SKM-1 treated with dmso at 0.1 percent for 144 hours (cell line): ENCODE data around the gene ATP6V0E2.
A peak's percentile ranks its signal among the peaks of the same experiment; 100 is the strongest.
"Not testable (repeated sequence)": the region's sequence is repeated elsewhere in the genome, so short reads cannot be mapped to it uniquely, and the experiment has no call there.

ENCODE experiments used
- DNase-seq: peaks from one replicate; lab custom pipeline; 2025; ENCODE audit not compliant: unreplicated experiment; lab: John Stamatoyannopoulos, UW

Gene ATP6V0E2

DNA sequence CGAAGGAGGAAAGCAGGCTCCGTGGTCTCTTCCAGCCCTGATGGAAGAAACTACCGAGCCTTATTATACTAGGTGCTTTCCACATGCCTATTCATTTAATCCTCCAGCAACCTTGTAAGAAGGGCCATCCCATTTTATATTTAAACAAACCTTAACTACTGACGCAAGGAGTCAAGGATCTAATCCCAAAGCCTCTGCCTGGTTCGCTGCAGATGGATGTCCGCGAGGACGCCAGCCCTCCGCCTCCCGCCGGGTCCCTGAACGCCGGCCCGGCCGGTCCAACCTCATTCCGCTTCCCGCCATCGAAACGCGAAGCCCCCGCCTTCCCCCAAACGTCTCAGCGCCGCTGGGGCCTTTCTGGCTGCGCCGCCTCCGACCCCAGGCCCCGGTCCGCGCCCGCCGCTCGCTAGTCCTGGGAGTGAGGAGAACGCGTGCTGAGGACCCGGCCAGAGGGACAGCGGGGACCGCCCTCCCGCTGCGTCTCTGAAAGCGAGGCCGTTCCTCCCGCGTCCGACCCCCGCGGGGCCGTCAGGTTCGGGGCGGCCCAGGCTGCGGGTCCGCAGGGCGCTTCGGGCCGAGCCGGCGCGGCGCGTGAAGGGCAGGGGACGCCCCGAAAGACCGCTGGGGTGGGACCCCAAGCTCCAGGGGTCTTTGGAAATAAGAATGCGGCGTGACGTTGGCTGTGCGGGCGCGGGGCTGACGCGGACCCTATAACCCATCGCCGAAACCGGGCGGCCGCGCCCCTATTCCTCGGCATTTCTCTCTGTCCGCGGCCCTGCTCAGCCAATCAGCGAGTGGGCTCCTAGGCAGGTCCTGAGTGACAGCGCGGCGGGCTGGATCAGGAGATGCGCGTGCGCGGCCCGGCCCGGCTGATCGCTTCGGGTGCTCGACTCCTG lies at the start of gene ATP6V0E2:
ATP6V0E2 (plus strand) TSS at position 896 of the 896 bp plus-strand sequence. CDS start 97 bp downstream, outside the sequence.
- DNase-seq: peak; percentile 59

- DNase-seq: no peak
Measured at GRCh38 chr7:149824301-149824741, 49.4 kb upstream of the ATP6V0E2 start.

DNA sequence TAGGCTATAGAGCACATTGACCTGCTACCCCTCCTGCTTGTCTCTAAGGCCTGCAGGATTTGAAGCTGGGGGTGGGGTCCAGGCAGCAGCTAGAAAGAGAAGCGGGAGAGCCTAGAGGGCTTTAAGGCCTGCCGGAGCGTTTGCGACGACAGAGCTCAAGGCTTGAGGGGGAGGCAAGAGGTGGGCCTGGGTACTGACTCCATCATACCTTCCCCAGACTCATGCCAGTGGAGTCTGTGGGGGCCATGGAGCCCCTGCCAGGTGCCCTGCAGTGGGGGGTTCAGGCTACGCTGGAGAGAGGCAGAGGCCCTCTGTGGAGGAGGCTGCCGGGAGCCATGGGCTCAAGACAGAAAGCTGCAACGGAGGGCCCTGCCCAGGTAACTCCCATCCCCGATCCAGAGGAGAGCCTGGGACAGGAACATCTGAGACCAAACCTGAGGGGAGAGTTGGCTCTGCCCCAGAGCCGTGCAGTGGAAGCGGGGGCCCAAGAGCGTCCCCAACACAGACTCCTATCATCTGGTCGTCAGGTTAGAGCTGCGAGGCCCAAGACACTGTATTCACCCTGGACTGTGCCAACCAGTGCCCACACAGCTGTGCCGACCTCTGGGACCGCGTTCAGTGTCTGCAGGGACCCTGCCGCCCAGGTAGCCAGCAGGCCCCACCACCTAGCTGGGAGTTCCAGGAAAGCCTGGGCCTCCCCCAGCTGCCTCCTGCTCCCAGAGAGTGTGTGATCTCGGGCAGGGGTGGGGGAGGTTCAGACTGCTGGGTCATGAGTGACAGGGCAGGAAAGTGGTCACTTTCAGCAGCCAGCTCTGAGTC lies 48.8 kb upstream of the ATP6V0E2 start:
- no peak for DNase-seq

GRCh38 chr7:149825567-149826343 lies 48.0 kb upstream of the ATP6V0E2 start:
- no peak for DNase-seq

GRCh38 chr7:149826344-149827088 lies 47.3 kb upstream of the ATP6V0E2 start:
- DNase-seq: no peak

DNA sequence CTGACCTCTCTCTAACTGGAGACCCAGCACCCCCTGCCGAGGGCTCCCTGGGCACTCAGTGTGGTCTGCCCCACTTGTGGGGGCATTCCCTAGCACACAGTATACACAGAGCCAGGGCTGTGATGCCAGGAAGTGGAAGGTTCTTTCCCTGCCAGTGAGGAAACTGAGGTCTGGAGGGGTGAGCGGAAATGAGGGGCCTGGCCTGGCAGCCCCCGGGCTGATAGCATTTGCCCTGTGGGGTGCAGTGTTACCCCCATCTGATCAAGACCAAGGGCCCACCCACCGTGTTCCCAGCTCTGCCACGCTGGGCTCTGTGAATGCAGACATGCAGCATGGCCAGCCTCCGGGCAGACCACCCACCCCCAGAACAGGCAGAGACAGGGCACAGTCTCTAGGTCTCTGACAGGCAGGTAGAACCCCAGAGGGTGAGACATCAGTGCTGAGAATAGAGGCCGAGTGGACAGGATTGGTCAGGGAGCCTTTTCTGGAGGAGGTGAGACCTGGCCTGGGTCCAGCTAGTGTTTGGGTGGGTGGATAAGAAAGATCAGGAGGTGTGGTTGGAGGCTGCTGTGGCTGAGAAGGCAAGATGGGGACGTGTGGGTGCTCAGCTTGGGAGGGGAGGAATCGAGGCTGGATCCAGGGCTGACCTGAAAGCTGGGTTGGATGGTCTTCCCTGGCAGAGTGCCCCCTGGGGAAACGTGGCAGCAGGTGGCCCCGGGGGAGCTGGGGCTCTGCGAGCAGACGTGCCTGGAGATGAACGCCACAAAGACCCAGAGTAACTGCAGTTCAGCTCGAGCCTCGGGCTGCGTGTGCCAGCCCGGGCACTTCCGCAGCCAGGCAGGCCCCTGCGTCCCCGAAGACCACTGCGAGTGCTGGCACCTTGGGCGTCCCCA lies 46.4 kb upstream of the ATP6V0E2 start:
- DNase-seq: no peak

DNA sequence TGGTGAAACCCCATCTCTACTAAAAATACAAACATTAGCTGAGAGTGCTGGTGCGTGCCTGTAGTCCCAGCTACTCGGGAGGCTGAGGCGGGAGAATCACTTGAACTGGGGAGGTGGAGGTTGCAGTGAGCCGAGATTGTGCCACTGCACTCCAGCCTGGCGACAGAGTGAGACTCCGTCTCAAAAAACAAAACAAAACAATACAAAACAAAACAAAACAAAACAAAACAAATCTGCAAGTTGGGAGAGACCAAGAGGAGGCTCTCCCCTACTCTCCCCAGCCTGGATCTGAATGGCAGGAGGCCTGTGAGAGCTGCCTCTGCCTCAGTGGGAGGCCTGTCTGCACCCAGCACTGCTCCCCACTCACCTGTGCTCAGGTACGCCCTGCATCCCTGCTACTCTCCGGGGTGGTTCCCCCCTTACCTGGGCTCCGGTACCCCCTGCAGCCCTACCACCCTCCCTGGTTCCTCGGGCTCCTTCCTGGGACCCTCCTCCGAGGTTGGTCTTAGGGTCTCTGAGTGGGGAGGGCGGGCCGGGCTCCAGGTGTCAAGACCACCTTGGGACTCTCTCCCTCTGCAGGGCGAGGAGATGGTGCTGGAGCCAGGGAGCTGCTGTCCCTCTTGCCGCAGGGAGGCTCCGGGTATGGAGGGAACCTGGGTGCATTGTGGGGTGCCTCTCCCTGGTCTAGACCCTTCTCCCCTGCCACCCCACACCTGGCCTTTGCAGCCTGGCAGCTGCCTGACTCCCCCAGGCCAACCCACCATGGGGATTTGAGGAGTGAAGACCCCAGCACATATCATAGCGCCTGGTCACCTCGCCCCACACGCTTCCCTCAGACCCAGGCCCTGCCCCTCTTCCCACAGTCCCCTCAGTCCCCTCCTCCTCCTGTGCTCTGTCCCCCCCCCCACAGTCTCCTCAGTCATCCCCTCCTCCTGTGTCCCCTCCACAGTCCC lies 45.1 kb upstream of the ATP6V0E2 start:
- DNase-seq: no peak

GRCh38 chr7:149830527-149830926 lies 43.2 kb upstream of the ATP6V0E2 start:
- DNase-seq: not testable (repeated sequence)

DNA sequence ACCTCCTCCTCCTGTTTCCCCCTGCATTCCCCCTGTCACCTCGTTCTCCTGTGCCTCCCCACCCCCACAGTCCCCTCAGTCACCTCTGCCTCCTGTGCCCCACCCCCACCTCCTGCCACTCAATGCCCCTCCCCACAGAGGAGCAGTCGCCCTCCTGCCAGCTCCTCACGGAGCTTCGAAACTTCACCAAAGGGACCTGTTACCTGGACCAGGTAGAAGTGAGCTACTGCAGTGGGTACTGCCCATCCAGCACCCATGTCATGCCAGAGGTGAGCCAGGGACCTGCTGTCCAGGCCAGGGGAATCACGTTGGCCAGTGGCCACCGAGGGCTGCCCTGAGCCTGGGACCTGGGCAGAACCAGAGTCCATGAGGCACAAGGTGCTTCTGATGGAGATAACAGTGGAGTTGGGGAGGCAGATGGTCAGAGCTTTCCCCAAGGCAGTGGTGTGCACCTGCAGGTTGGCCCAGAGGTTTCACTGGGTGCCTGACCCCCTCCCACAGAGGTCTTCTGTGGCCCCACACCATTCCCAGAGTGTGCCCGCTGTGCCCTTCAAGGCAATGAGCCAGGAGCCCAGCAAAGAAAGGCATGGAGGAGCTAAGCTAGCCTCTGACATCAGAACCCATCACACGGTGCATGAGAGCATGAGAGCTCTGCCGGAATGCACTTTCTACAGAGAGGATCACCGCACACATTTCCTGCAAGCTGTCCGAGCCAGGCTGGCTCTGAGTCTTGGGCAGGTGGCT lies 42.6 kb upstream of the ATP6V0E2 start:
- no peak for DNase-seq

- DNase-seq: no peak
Measured at GRCh38 chr7:149831741-149832219, 42.0 kb upstream of the ATP6V0E2 start.

GRCh38 chr7:149832332-149833041 lies 41.3 kb upstream of the ATP6V0E2 start:
- DNase-seq: no peak

DNA sequence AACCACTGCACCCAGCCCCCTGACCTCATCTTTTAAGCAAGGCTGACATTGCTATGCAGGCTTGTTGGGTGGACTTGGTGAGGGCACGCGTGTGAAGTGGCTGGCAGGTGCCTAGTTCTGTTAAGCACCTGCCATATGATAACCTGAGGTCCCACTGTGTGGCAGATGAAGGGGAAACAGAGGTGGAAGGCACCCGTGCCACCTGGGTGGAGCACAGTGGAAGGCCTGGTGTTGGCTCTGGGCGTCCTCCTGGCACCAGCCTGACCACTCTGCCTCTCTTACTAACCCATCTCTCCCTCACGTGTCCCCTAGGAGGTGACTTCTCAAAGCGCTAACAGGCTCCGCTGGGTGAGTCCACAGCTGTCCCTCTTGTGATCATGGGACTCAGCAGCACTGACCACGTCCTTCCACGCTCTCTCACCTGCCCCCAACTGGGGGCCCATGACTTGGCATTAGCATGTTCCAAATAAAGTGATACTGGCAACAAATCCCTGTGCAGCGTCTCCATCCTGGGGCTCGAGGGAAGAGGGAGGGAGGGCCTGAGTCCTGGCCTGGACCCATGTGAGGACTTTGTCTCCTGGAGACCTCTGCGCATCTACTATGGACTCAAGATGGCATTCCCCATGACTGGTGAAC lies 40.2 kb upstream of the ATP6V0E2 start:
- DNase-seq: no peak

GRCh38 chr7:149834601-149835000 lies 39.2 kb upstream of the ATP6V0E2 start:
- no peak for DNase-seq

DNA sequence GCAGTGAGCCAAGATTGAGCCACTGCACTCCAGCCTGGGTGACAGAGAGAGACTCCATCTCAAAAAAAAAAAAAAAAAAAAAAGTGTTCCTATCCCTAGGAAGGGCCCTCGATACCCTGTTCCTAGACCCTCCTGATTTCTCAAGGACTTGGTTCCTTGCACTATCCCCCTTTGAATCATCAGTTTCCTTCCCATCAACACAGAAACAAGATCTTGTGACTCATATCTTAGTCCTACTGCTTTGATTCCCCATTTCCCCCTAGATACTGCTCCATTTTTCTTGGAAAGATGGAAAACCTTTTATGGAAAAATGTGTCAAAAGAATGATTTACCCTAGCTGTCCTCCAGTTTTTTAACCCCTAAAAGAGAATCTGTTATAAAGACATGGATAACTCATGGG lies 37.3 kb upstream of the ATP6V0E2 start:
- DNase-seq: no peak

DNA sequence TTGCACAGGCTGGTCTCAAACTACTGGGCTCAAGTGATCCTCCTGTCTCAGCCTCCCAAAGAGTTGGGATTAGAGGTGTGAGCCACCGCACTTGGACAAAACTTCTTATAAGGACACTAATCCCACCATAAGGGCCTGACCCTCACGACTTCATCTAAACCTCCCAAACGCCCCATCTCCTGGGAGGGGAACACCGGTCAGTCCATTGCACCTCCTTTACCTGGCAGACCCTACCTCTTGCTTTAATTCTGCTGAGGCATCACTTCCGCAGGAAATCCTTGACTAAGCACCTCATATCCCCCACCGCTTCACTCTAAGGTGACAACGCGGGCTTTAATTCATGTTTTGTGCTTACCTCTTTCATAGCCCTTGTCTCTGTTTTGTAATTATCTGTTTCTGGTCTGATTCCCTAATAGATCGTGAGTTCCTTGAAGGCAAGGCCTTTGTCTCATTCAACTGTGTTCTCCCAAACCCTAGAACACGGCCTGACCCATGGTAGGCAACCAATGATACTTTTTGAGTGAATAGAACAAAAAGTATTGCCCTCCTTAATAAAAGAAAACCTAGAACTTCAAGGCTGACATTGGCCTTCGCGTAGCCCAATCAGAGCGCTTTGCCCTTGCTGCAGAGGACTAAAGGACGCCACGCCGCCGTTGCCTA lies 36.1 kb upstream of the ATP6V0E2 start:
- DNase-seq: no peak
